ENCODE results near the gene TEX52.

- TF ChIP-seq CTCF (IDR thresholded peaks at IDR 0.05; ENCODE audit: low read length) (no peak), EZH2phosphoT487 (IDR thresholded peaks at IDR 0.05; ENCODE audit: low read length) (no peak)
These were observed 40.6 kb upstream of the TEX52 start for GRCh38 chr12:2897418-2897817.
